H9 (cell line): ENCODE results near the gene ZBTB25. TPM values are rescaled to one million over a fixed set of nuclear protein-coding genes. Genes with fewer than 3 reads are reported as not detected.

Experiments used
- DNase-seq: peaks from one replicate; pipeline ENCODE4 v3.0.0-alpha.2; 2017
- H2AFZ ChIP-seq: one replicate; pipeline ENCODE4 v1.6.1; 2013; ENCODE audit warnings: mild to moderate bottlenecking, low read length, control low read depth, moderate library complexity
- H2AK5ac ChIP-seq: 2 replicates; pipeline ENCODE4 v1.6.1; 2013; ENCODE audit warnings: low read length, control low read depth, mixed read lengths; ENCODE audit not compliant: insufficient read length
- H2BK120ac ChIP-seq: one replicate; pipeline ENCODE4 v1.6.1; 2013; ENCODE audit warnings: low read depth, mild to moderate bottlenecking, low read length, control low read depth, inconsistent platforms; ENCODE audit not compliant: poor library complexity, severe bottlenecking
- H2BK12ac ChIP-seq: 2 replicates; pipeline ENCODE4 v1.6.1; 2013; ENCODE audit warnings: low read length, control low read depth, mixed read lengths, low read depth; ENCODE audit not compliant: insufficient read length
- H2BK15ac ChIP-seq: 2 replicates; pipeline ENCODE4 v1.6.1; 2013; ENCODE audit warnings: low read depth, low read length, control low read depth
- H2BK20ac ChIP-seq: one replicate; pipeline ENCODE4 v1.6.1; 2013; ENCODE audit warnings: low read depth, mild to moderate bottlenecking, low read length, control low read depth, inconsistent platforms; ENCODE audit not compliant: poor library complexity, severe bottlenecking
- H2BK5ac ChIP-seq: 2 replicates; pipeline ENCODE4 v1.6.1; 2013; ENCODE audit warnings: low read length, control low read depth, mixed read lengths; ENCODE audit not compliant: insufficient read length
- H3K14ac ChIP-seq: 2 replicates; pipeline ENCODE4 v1.6.1; 2013; ENCODE audit warnings: low read length, control low read depth; ENCODE audit not compliant: insufficient read depth
- H3K18ac ChIP-seq: 2 replicates; pipeline ENCODE4 v1.6.1; 2013; ENCODE audit warnings: low read depth, mild to moderate bottlenecking, mixed read lengths, low read length, control low read depth; ENCODE audit not compliant: insufficient read length
- H3K23ac ChIP-seq: 2 replicates; pipeline ENCODE4 v1.6.1; 2013; ENCODE audit warnings: low read length, control low read depth, mixed read lengths, low read depth; ENCODE audit not compliant: insufficient read length
- H3K23me2 ChIP-seq: 2 replicates; pipeline ENCODE4 v1.6.1; 2013; ENCODE audit warnings: low read depth, mild to moderate bottlenecking, mixed read lengths, low read length, control low read depth; ENCODE audit not compliant: insufficient read length, poor library complexity, severe bottlenecking
- H3K27ac ChIP-seq: 2 replicates; pipeline ENCODE4 v1.5.1; 2013; ENCODE audit warnings: low read length, control low read depth, mixed read lengths, low read depth; ENCODE audit not compliant: insufficient read length
- H3K27me3 ChIP-seq: 2 replicates; pipeline ENCODE4 v1.6.1; 2013; ENCODE audit warnings: low read length, control low read depth, inconsistent platforms; ENCODE audit not compliant: insufficient read depth
- H3K4ac ChIP-seq: 2 replicates; pipeline ENCODE4 v1.6.1; 2013; ENCODE audit warnings: low read depth, mild to moderate bottlenecking, control low read depth, inconsistent platforms, low read length, moderate library complexity
- H3K4me1 ChIP-seq: 2 replicates; pipeline ENCODE4 v1.6.1; 2013; ENCODE audit warnings: low read length, control low read depth, inconsistent platforms; ENCODE audit not compliant: insufficient read depth
- H3K4me2 ChIP-seq: 2 replicates; pipeline ENCODE4 v1.6.1; 2013; ENCODE audit warnings: low read length, control low read depth, mixed read lengths; ENCODE audit not compliant: insufficient read length, insufficient read depth
- H3K56ac ChIP-seq: 2 replicates; pipeline ENCODE4 v1.6.1; 2013; ENCODE audit warnings: low read depth, mild to moderate bottlenecking, mixed read lengths, low read length, control low read depth; ENCODE audit not compliant: insufficient read length
- H3K79me1 ChIP-seq: 2 replicates; pipeline ENCODE4 v1.6.1; 2013; ENCODE audit warnings: low read depth, mild to moderate bottlenecking, moderate library complexity, low read length, control low read depth, inconsistent platforms; ENCODE audit not compliant: insufficient read depth, poor library complexity, severe bottlenecking
- H3K79me2 ChIP-seq: 2 replicates; pipeline ENCODE4 v1.6.1; 2013; ENCODE audit warnings: low read length, control low read depth, inconsistent platforms; ENCODE audit not compliant: insufficient read depth
- H3K9ac ChIP-seq: 2 replicates; pipeline ENCODE4 v1.6.1; 2013; ENCODE audit warnings: low read length, control low read depth, mixed read lengths; ENCODE audit not compliant: insufficient read length; ENCODE audit errors: extremely low read depth
- H3K9me3 ChIP-seq: one replicate; pipeline ENCODE4 v1.6.1; 2013; ENCODE audit warnings: low read depth, low read length, inconsistent platforms; ENCODE audit not compliant: control insufficient read depth
- H3T11ph ChIP-seq: one replicate; pipeline ENCODE4 v1.6.1; 2013; ENCODE audit warnings: mild to moderate bottlenecking, low read length, control low read depth, inconsistent platforms
- H4K20me1 ChIP-seq: one replicate; pipeline ENCODE4 v1.6.1; 2013; ENCODE audit not compliant: control insufficient read depth, insufficient read length, insufficient read depth
- H4K5ac ChIP-seq: 2 replicates; pipeline ENCODE4 v1.6.1; 2013; ENCODE audit warnings: low read depth, mild to moderate bottlenecking, mixed read lengths, low read length, control low read depth; ENCODE audit not compliant: insufficient read length
- H4K8ac ChIP-seq: replicated peaks from 2 replicates; pipeline ENCODE4 v1.6.1; 2013; ENCODE audit warnings: low read length, control low read depth, mixed read lengths, low read depth; ENCODE audit not compliant: insufficient read length
- H4K91ac ChIP-seq: 2 replicates; pipeline ENCODE4 v1.6.1; 2013; ENCODE audit warnings: low read depth, mild to moderate bottlenecking, moderate library complexity, mixed read lengths, low read length, control low read depth; ENCODE audit not compliant: insufficient read length
- H3K27ac Mint-ChIP-seq, 3 experiments: 2 replicates in 2 of 3; 3 replicates in 1 of 3; pipeline ENCODE4 v1.8.0; 2020 to 2021; ENCODE audit warnings: mixed read lengths in 3 of 3, mild to moderate bottlenecking in 1 of 3, moderate library complexity in 1 of 3
- H3K27me3 Mint-ChIP-seq: 2 replicates; pipeline ENCODE4 v1.8.0; 2021; ENCODE audit warnings: low read depth, mild to moderate bottlenecking, moderate library complexity, mixed read lengths
- H3K36me3 Mint-ChIP-seq, 3 experiments: 2 replicates in 2 of 3; 3 replicates in 1 of 3; pipeline ENCODE4 v1.8.0; 2020 to 2021; ENCODE audit warnings: low read depth in 3 of 3, mixed read lengths in 3 of 3; ENCODE audit not compliant: insufficient read depth in 1 of 3
- H3K4me1 Mint-ChIP-seq, 2 experiments: 2 replicates each; pipeline ENCODE4 v1.8.0; 2020; ENCODE audit warnings: mixed read lengths in 2 of 2
- H3K4me3 Mint-ChIP-seq, 2 experiments: 2 replicates in 1 of 2; 3 replicates in 1 of 2; pipeline ENCODE4 v1.8.0; 2020 to 2021; ENCODE audit warnings: mild to moderate bottlenecking in 2 of 2, mixed read lengths in 2 of 2, moderate library complexity in 1 of 2
- H3K9me3 Mint-ChIP-seq, 2 experiments: 2 replicates in 1 of 2; 3 replicates in 1 of 2; pipeline ENCODE4 v1.8.0; 2020; ENCODE audit warnings: mild to moderate bottlenecking in 2 of 2, mixed read lengths in 2 of 2, moderate library complexity in 1 of 2
- CTCF ChIP-seq: fragments of 200-600 bp; sonication (generic); conservative IDR thresholded peaks from 3 replicates; pipeline ENCODE4 v1.8.0; 2021; ENCODE audit warnings: antibody characterized with exemption, mild to moderate bottlenecking
- WGBS: extraction: QIAGEN DNeasy Blood & Tissue Kit; methylation state at CpG from one replicate; pipeline ENCODE4 v1.1.7; 2013; ENCODE audit warnings: missing lambda C conversion rate, low lambda C conversion rate, mixed read lengths; ENCODE audit not compliant: insufficient read length; ENCODE audit errors: extremely low coverage; 5-methylcytosine and 5-hydroxymethylcytosine counted together
- total RNA-seq: library from RNA; stranded (reverse); gene quantifications from 2 replicates; pipeline ENCODE4 v1.2.1, GENCODE V29; 2021

The ZBTB25 gene
- total RNA-seq, 1 experiment from 2014 or later: 8.2 TPM

DNA sequence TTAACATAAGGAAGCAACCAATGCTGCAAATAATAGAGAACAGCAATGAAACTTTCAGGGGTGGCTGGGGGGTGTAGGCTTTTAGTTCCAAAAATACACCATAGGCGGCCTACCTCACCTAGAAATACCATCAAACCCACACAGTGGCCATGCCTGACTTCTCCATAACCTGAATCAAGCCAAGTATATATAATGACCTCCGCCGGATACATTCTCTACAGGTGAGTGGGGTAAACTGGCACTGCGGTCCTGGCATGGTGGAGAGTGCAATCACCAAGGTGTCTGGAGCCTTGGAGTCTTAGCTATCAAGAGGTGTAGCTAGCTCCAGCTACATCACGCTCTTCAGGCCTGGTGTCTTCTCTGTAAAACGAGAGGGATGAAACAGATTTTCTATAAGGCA lies 1.2 kb downstream of the ZBTB25 start:
- H2BK5ac ChIP-seq: no peak overlapping the region
- no peak overlapping the region for H3K56ac ChIP-seq
- no peak for TF ChIP-seq CTCF
- no peak overlapping the region for H3K4ac ChIP-seq
- no peak overlapping the region for H2BK12ac ChIP-seq
- no peak overlapping the region for H2BK15ac ChIP-seq
- no peak overlapping the region for H4K8ac ChIP-seq
- H3K9me3 ChIP-seq: no peaks in the 10 kb centered on the region
- no peaks in the 10 kb centered on the region for H3K9me3 Mint-ChIP-seq
- H2BK20ac ChIP-seq: no peak overlapping the region
- H3K27ac ChIP-seq: no peak overlapping the region
- H3K79me1 ChIP-seq: no peaks in the 10 kb centered on the region
- H4K91ac ChIP-seq: no peak overlapping the region
- H3T11ph ChIP-seq: no peak overlapping the region
- H3K23ac ChIP-seq: no peak overlapping the region
- H3K9ac ChIP-seq: peak overlapping the region; percentile 27
- H4K5ac ChIP-seq: no peak overlapping the region
- H3K4me1 Mint-ChIP-seq: peaks cover 35 to 36% of the 10 kb centered on the region in 2 experiments
- H3K23me2 ChIP-seq: peaks cover 15% of the 10 kb centered on the region
- no peak overlapping the region for H2AK5ac ChIP-seq
- H3K27me3 ChIP-seq: no peaks in the 10 kb centered on the region
- H3K4me2 ChIP-seq: peak overlapping the region; percentile 91
- H3K4me3 Mint-ChIP-seq: peak overlapping the region; percentile 84 to 86
- no CpG with 5 or more reads among the region's 6 CpGs for WGBS
- H3K14ac ChIP-seq: no peak overlapping the region
- H3K36me3 Mint-ChIP-seq: peaks cover 7 to 19% (median 14%) of the 10 kb centered on the region in 3 experiments; a peak in 6 of 7 replicates
- H2AFZ ChIP-seq: no peak overlapping the region
- H3K27ac Mint-ChIP-seq: peak overlapping the region in 1 of 3 experiments; percentile 91; a peak in 1 of 7 replicates
- peaks cover 19% of the 10 kb centered on the region; the same call in 1 of the 2 replicates for H3K79me2 ChIP-seq
- no peaks in the 10 kb centered on the region for H3K27me3 Mint-ChIP-seq
- H3K4me1 ChIP-seq: no peaks in the 10 kb centered on the region; the same call in 1 of the 2 replicates
- H3K18ac ChIP-seq: no peak overlapping the region
- no peak overlapping the region for H2BK120ac ChIP-seq
- no peaks in the 10 kb centered on the region for H4K20me1 ChIP-seq
- DNase-seq: no peak
